Fibroblast of mammary gland (primary cell): ENCODE data around the gene RELL2.
"Not testable (repeated sequence)": the region's sequence is repeated elsewhere in the genome, so short reads cannot be mapped to it uniquely, and the experiment has no call there.

Experiments
- DNase-seq: peaks from one replicate; pipeline ENCODE4 v3.0.0-alpha.2; 2010; ENCODE audit warnings: low read depth
- H3K4me3 ChIP-seq: 2 replicates; pipeline ENCODE4 v1.5.1; 2011; ENCODE audit warnings: low read depth, mild to moderate bottlenecking, low read length, moderate library complexity; ENCODE audit not compliant: control insufficient read depth
- TF ChIP-seq, protein P1 (sequence below): conservative IDR thresholded peaks from 2 replicates; pipeline ENCODE4 v1.5.1; 2011; ENCODE audit warnings: low read depth, low read length, inconsistent platforms; ENCODE audit not compliant: control insufficient read depth, insufficient read depth

Gene RELL2

DNA sequence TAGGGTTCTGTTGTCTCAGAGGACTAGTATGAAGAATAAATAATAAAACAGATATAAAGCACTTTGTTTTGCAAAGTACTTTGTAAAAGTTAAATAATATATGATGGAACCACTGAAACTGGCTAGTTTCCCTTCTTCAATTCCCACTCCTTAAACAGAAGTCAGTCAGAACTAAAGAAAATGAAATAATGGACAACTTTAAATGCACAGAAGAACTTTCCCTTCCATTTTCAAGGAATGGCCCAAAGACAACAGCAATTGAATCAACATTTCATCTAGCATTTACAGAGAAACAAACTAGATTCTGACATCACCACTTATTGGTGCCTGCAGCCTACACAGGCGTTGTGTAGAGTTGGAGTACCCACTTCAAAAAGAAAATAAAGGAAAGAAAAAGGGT lies 34.2 kb upstream of the RELL2 start:
- TF ChIP-seq, protein P1, sequence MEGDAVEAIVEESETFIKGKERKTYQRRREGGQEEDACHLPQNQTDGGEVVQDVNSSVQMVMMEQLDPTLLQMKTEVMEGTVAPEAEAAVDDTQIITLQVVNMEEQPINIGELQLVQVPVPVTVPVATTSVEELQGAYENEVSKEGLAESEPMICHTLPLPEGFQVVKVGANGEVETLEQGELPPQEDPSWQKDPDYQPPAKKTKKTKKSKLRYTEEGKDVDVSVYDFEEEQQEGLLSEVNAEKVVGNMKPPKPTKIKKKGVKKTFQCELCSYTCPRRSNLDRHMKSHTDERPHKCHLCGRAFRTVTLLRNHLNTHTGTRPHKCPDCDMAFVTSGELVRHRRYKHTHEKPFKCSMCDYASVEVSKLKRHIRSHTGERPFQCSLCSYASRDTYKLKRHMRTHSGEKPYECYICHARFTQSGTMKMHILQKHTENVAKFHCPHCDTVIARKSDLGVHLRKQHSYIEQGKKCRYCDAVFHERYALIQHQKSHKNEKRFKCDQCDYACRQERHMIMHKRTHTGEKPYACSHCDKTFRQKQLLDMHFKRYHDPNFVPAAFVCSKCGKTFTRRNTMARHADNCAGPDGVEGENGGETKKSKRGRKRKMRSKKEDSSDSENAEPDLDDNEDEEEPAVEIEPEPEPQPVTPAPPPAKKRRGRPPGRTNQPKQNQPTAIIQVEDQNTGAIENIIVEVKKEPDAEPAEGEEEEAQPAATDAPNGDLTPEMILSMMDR, result no peak
- no peak for DNase-seq
- H3K4me3 ChIP-seq, result no peak overlapping the region

GRCh38 chr5:141603923-141604717 lies 32.7 kb upstream of the RELL2 start:
- DNase-seq, result peak; percentile 97
- H3K4me3 ChIP-seq, result no peak overlapping the region
- TF ChIP-seq, protein P1, result no peak

DNA sequence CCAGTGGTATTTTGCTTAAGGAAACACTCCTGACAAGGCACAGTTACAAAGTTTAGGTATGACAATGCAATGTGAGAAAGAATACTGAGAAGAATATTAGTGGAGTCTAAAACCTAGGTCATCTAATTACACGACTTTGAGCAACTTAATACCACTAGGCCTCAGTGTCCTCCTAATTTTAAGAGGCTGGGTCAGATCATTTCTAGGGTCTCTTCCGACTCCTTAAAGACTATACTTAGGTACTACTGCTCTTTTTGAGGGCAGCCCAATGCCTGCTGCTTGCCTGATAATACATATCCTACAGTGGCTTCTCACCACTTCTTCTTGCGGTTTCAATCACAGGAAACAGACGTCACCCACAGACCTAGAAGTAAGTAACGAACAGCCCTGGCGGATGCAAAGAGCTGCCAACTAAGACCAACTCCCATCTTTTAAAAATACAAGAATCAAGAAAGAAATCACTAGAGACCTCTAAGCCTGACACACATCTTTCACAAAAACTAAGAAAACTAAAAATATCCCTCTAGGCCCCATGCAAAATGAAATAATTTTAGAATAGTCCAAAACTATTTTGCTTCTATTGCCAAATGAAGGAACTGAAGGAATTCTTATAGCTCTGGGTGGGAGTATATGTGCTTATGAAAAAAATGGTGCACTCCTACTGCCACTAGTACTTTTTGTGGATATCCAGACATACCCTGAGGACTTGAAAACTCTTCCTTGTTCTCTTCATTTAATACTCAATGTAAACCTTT lies 31.1 kb upstream of the RELL2 start:
- peak; percentile 68 for DNase-seq
- H3K4me3 ChIP-seq, result no peak overlapping the region
- TF ChIP-seq, protein P1, result no peak

DNA sequence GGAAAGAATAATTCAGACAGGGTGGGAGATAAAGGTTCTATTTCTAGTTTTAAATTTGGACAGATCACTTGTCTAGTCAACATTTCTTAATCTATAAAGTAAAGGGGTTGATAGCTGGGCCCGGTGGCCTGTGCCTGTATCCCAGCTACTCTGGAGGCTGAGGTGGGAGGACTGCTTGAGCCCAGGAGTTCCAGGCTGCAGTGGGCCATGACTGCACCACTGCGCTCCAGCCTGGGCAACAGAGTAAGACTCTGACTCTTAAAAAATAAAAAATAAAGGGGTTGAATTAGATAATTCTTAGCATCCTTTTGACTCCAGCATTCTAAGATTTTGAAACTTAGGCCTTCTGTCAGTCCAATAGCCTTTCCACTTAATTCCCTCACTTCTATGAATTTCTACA lies 28.8 kb upstream of the RELL2 start:
- no peak for DNase-seq
- no peak overlapping the region for H3K4me3 ChIP-seq
- TF ChIP-seq, protein P1, result no peak

- TF ChIP-seq, protein P1, result no peak
- H3K4me3 ChIP-seq, result no peak overlapping the region
- no peak for DNase-seq
Observed at GRCh38 chr5:141608557-141608956, 28.2 kb upstream of the RELL2 start.

DNA sequence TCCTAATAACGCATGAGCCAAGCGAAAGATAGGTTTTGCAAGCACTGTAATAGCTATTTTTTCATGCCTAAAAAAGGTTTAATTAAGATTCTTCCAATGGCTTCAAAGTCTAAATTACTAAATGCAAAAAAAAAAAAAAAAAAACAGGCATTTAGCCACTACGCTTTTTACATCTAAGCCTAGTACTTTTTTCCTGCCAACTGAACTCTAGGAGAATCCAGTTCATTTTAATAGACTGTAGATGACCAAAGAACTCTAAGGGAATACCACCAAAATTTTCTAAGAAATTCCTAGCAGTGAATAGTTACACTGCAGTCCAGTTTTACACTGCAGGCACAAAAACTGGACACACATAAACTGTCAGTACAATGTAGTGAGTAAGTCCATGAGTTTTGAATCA lies 27.8 kb upstream of the RELL2 start:
- TF ChIP-seq, protein P1, result no peak
- no peak for DNase-seq
- no peak overlapping the region for H3K4me3 ChIP-seq

DNA sequence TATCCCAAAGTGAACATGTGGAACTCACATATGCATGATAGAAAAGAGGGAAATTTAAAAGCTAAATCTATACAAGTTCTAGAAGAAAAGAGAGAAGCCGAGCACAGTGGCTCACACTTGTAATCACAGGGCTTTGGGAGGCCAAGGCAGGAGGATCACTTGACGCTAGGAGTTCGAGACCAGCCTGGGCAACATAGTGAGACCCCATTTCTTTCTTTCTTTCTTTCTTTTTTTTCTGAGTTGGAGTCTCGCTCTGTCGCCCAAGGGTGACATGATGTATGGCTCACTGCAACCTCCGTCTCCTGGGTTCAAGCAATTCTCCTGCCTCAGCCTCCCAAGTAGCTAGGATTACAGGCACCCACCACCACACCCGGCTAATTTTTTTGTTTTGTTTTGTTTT lies 26.9 kb upstream of the RELL2 start:
- H3K4me3 ChIP-seq, DNase-seq: not testable (repeated sequence)
